Fibroblast of the aortic adventitia (primary cell): ENCODE measurements around the gene INTS6L. TPM values are rescaled to one million over a fixed set of nuclear protein-coding genes. Genes with fewer than 3 reads are reported as not detected.
A peak's percentile ranks its signal among the peaks of the same experiment; 100 is the strongest.

Source experiments
- DNase-seq: peaks from one replicate; pipeline ENCODE4 v3.0.0-alpha.2; 2010; ENCODE audit warnings: low read depth
- H3K4me3 ChIP-seq: 2 replicates; pipeline ENCODE4 v1.5.1; 2011; ENCODE audit warnings: low read depth, mild to moderate bottlenecking, control low read depth, low read length, moderate library complexity
- CTCF ChIP-seq: IDR thresholded peaks from 2 replicates; pipeline ENCODE4 v1.5.1; 2011; ENCODE audit warnings: mild to moderate bottlenecking, low read length, control low read depth, inconsistent platforms; ENCODE audit not compliant: insufficient read depth
- total RNA-seq: library from RNA; depleted of rRNA; stranded (reverse); fragments of >200 nt; gene quantifications from 2 replicates; pipeline ENCODE4 v1.2.3, GENCODE V29; 2012; ENCODE audit warnings: low replicate concordance

INTS6L gene
- total RNA-seq, 1 donor = 3.3 TPM

- no peak for TF ChIP-seq CTCF
- H3K4me3 ChIP-seq = no peak overlapping the region
- no peak for DNase-seq
Measured at GRCh38 chrX:135547767-135548166, 27.3 kb downstream of the INTS6L start.

DNA sequence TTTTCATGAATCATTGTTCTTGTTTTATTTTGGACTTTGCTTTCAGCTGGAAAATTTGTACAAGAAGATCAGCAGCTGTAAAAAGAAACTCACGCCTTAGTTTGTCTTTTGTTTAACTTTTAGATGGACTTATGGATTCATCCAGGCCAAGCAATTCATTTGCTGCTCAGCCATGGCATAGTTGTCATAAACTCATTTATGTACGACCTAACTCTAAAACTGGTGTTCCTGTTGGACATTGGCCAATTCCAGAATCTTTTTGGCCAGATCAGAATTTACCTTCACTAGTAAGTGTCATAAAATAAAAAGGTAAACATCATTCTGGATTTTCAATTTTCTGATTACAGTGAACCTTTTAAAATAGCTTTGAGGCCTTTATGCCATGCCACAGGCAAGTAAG lies 29.1 kb downstream of the INTS6L start:
- no peak for TF ChIP-seq CTCF
- H3K4me3 ChIP-seq = no peak overlapping the region
- DNase-seq = no peak

DNA sequence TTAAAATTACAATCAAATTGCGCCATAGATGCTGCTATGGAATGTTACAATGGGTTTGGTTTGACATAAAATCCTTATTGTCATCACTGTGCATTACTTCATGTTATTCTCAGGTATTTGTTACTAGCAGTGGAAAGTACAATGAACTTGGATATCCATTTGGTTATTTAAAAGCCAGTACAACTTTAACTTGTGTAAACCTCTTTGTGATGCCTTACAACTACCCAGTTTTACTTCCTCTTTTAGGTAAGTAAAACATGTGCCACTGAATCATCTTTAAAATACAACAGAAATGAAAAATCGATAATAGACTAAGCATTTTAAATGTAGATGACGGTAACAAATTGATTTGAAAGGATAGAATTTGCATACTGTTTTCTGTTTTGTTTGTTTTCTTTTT lies 35.6 kb downstream of the INTS6L start:
- H3K4me3 ChIP-seq = no peak overlapping the region
- TF ChIP-seq CTCF = no peak
- DNase-seq = no peak

GRCh38 chrX:135557344-135557743 lies 36.9 kb downstream of the INTS6L start:
- DNase-seq = no peak
- H3K4me3 ChIP-seq = no peak overlapping the region
- TF ChIP-seq CTCF = no peak

DNA sequence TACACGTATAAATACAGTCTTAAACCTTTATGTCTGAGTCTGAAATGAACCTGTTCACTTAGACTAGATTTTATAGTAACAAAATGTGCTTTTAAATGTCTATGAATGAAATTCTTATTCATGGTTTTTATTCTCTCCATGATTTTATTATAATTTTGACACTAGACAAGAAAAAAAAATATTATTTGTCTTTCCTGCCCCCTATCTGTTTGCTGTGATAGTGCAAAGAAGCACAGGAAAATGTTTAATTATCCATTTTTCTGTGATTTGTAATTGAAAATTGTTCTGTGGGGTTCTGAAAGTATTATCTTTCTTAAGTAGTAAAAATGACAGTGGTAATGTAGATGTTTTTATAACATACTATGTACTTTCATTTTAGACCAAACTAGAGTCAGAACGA lies 52.0 kb downstream of the INTS6L start:
- no peak overlapping the region for H3K4me3 ChIP-seq
- peak; percentile 10 for DNase-seq
- peak; percentile 61 for TF ChIP-seq CTCF

GRCh38 chrX:135581496-135581895 lies 61.0 kb downstream of the INTS6L start:
- DNase-seq = no peak
- H3K4me3 ChIP-seq = no peak overlapping the region
- TF ChIP-seq CTCF = no peak

- no peak overlapping the region for H3K4me3 ChIP-seq
- no peak for DNase-seq
- TF ChIP-seq CTCF = no peak
Measured at GRCh38 chrX:135585153-135585552, 64.7 kb downstream of the INTS6L start.
